ENCODE measurements around the gene MRPL33.

The MRPL33 gene

GRCh38 chr2:27776097-27776496 is 4.6 kb downstream of the MRPL33 start:
- no peak for DNase-seq (ENCODE audit: low read depth, low spot score)

DNA sequence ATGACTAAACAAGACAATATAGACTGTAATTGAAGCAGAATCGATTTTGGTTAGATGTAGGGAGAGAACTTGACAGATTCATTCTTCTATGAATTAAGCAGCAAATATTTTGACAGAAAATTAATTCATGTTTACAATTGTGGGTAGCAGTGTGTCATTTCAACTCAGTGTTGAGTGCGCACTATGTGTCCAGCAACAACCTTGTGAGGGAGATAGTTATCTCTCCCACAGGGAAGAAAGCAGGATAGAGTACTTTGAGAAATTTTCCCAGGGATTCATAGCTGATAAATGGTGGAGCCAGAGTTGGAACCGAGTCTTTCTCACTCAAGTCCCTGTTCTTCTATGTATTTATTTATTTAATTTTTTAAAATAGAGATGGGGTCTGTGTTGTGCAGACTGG is 5.2 kb downstream of the MRPL33 start:
- no peak for DNase-seq (ENCODE audit: low read depth, low spot score)

DNA sequence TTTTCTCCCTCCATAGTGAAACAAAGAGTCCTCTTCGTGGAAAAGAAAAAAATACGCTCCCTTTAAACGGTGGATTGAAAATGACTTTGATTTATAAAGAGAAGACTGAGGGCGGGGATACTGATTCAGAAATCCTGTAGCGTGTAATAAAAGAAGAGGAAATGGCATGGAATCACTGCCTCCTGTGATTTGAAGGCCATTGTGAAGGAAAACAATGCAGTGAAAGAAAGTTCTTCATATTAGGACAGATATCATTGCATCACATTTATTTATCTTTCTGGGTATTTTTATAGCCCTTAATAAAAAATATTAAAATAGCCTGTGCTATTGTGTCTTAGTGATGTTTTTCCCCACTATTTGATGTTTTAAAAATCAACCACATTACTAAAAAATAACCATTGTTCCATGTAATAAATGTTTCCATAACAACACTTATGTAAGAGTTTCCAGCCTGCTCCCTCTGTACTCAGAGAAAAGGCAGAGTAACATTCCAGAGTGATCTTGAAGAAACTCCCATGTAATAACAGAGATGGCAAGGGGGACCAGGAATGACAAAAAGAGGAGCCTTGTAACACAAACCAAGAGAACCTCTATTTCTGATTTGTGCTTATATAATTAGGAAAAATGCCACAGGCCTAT is 8.0 kb downstream of the MRPL33 start:
- no peak for DNase-seq (ENCODE audit: low read depth, low spot score)

GRCh38 chr2:27781496-27781895 is 10.0 kb downstream of the MRPL33 start:
- DNase-seq (ENCODE audit: low read depth, low spot score): no peak

GRCh38 chr2:27782701-27783100 is 11.2 kb downstream of the MRPL33 start:
- no peak for DNase-seq (ENCODE audit: low read depth, low spot score)

DNA sequence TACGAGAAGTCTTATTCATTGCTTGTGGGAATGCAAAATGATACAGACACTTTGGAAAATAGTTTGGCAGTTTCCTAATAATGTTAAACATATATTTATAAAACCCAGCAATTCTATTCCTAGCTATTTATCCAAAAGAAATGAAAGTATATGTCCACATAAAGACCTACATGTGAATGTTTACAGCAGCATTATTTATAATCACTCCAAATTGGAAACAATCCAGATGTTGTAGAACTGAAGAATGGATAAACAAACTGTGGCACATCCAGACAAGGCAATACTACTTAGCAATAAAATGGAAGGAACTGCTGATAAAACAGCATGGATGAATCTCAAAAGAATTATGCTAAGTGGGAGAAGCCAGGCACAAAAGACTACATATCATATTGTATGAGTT is 19.3 kb downstream of the MRPL33 start:
- DNase-seq (ENCODE audit: low read depth, low spot score): no peak

GRCh38 chr2:27792759-27793158 is 21.2 kb downstream of the MRPL33 start:
- no peak for DNase-seq (ENCODE audit: low read depth, low spot score)

DNA sequence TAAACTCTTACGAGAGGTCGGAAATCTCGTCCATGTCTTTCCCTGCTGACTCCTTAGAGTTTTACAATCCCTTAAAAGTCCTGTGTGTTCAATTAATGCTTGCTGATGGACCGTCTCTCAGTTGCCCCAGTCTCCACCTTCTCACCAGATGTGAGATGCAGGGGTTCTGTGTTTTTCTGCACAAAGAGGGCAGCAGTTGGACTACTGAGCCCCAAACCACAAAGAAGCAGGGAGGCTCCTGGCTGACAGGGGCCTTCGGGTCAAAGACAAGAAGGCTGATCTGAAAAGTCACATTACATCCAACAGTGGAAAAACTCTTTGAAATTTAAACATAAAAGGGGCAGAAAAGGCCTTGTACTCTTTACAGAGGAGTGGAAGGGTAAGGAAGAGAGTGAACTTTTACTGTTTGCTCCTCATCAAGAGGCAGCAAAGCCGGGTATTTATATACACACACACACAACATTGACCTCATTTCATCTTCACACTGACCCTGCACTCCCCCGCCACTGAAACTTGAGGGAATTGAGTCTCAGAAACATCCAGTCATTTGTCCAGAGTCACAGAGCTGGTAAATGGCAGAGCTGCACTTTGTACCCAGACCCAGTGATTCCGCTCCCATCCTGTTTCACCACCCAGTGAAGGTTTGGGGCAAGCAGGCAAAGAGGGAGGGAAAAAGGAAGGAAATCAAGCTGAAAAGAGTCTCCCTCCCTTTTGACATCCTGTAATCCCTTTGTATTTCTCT is 23.7 kb downstream of the MRPL33 start:
- DNase-seq (ENCODE audit: low read depth, low spot score): no peak

GRCh38 chr2:27795868-27796277 is 24.4 kb downstream of the MRPL33 start:
- no peak for DNase-seq (ENCODE audit: low read depth, low spot score)

GRCh38 chr2:27796791-27797765 is 25.6 kb downstream of the MRPL33 start:
- DNase-seq (ENCODE audit: low read depth, low spot score): no peak

GRCh38 chr2:27797841-27798240 is 26.3 kb downstream of the MRPL33 start:
- no peak for DNase-seq (ENCODE audit: low read depth, low spot score)

GRCh38 chr2:27798486-27798885 is 27.0 kb downstream of the MRPL33 start:
- DNase-seq (ENCODE audit: low read depth, low spot score): no peak

DNA sequence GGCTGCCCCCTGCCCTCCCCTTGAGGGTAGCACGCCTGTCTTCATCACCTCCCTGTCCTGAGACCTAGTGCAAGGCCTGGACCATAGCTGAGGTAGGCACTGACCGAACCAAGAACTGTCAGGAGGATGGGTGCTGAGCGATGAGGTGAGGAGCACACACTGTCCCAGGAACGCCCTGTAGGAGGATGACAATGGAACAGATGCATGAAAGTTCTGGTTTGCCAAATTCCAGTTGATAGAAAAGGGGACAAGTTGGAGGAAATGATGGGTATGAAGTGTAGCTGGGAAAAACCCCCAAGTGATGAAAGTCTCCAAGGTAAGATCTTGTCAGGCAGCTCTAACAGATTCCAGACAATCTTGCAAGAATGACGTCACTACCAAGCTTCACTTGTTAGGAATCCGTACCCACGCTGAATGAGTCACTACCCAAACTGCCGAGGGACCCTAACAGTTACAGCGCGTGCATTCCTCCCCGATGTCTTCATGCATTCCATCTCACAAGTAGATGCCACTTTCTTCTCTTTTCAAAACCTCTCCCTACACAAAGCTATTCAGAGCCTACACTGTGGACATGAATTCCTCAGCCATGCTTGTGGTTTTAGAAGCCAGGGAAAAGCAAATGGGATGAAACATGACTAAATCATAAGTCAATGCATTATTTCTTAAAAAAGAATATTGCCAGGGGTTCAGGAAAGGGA is 27.6 kb downstream of the MRPL33 start:
- DNase-seq (ENCODE audit: low read depth, low spot score): peak; percentile 68

DNA sequence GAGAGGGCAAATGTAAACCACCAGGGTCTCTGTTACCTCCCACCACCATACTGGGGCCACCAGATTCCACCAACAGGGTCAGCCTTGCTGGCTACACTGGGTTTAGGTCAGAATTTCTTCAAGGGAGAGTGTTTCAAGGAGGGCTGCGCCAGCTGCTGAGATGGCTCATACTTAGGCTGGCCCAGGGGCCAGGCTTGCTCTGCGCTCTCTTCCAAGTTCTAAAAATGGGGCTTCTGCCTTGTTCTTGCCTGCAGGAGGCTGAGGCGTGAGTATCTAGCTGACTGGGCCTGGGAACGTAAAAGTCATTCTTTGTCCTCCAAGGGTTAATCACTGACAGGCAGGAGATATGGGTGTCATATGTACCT is 28.1 kb downstream of the MRPL33 start:
- DNase-seq (ENCODE audit: low read depth, low spot score): no peak

GRCh38 chr2:27800856-27801255 is 29.3 kb downstream of the MRPL33 start:
- DNase-seq (ENCODE audit: low read depth, low spot score): no peak

- no peak for DNase-seq (ENCODE audit: low read depth, low spot score)
Measured at GRCh38 chr2:27802547-27802946, 31.0 kb downstream of the MRPL33 start.

- DNase-seq (ENCODE audit: low read depth, low spot score): no peak
Measured at GRCh38 chr2:27803046-27803445, 31.5 kb downstream of the MRPL33 start.

DNA sequence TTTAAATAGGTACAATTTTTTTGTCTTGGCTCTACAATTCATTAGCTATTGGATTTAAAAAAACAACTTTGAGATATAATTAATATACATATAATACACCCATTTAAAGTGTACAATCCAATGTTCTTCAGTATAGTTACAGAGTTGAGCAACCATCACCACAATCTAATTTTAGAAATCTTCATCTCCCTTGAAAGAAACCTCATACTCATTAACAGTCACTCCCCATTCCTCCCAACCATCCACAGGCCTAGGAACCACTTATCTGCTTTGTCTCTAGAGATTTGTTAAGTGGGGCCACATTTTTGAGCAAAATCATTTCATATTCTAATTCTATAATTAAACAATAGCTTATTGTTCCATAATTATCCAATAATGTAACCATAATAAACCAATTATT is 32.6 kb downstream of the MRPL33 start:
- DNase-seq (ENCODE audit: low read depth, low spot score): no peak

DNA sequence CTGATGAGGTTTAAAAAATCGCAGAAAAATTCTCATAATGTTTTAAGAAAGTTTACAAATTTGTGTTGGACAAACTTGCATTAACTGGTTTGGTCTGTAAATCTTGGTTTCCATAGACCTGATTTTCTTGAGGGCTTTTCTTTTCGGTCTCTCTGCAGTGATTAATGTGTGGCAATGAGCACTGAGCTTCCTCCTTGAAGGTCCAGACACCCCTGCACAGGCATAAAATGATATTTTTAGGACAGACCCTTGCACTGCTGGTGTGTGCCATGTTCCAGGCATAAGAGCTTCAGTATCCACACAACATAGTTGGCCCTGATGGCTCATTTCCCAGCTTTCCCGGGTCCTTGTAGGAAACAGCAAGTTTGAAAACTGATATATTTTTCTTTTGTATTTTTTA is 33.7 kb downstream of the MRPL33 start:
- no peak for DNase-seq (ENCODE audit: low read depth, low spot score)

GRCh38 chr2:27806311-27807059 is 35.0 kb downstream of the MRPL33 start:
- no peak for DNase-seq (ENCODE audit: low read depth, low spot score)

DNA sequence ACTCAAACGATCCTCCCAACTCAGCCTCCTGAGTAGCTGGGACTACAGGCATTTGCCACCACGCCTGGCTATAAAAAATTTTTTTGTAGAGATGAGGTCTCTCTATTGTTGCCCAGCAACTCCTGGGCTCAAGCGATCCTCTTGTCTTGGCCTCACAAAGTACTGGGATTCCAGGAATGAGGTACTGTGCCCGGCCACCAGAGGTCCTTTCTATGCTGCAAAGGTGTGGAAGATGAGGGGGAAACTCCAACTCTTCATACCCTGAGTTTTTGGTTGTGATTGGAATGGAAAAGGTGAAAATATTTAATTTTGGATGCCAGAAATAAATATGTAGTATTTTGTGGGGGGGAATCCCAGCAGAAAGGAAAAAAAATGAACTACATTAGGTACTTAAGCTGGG is 36.0 kb downstream of the MRPL33 start:
- DNase-seq (ENCODE audit: low read depth, low spot score): no peak
